Naive thymus-derived CD8-positive, alpha-beta T cell (primary cell): ENCODE results near the gene ACVR1. TPM values are rescaled to one million over a fixed set of nuclear protein-coding genes. Genes with fewer than 3 reads are reported as not detected.

Experiments used
- ATAC-seq, 2 donors: fragments of 150-1000 bp; cut with Tn5 transposase in 1 of 2; sonication (Bioruptor Pico), chemical (Tn5 transposase) in 1 of 2; 1 replicate in 1 of 2; 2 replicates in 1 of 2; pipeline ENCODE4 v1.10.0; 2021; ENCODE audit warnings: mild to moderate bottlenecking in 2 of 2, moderate library complexity in 2 of 2
- POLR2A ChIA-PET: fragments of 350-600 bp; sonication (Branson Sonifier 250); formaldehyde crosslinking; loops from one replicate; lab custom pipeline; 2021; ENCODE audit warnings: antibody characterized with exemption; lab: Charles Lee
- DNase-seq, 10 donors: peaks; one replicate each; pipeline versions ENCODE4 v3.0.0 to v3.0.0-alpha.2; 2020 to 2022
- H3K27ac Mint-ChIP-seq, 10 donors: one replicate each; pipeline ENCODE4 v1.8.0; 2020 to 2022; ENCODE audit warnings: mild to moderate bottlenecking in 10 of 10, mixed read lengths in 10 of 10, moderate library complexity in 4 of 10, inconsistent platforms in 1 of 10
- H3K27me3 Mint-ChIP-seq, 5 donors: one replicate each; pipeline ENCODE4 v1.8.0; 2021 to 2022; ENCODE audit warnings: mixed read lengths in 5 of 5
- H3K36me3 Mint-ChIP-seq, 3 donors: one replicate each; pipeline ENCODE4 v1.8.0; 2020 to 2022; ENCODE audit warnings: mixed read lengths in 3 of 3, mild to moderate bottlenecking in 2 of 3, inconsistent platforms in 1 of 3
- H3K4me1 Mint-ChIP-seq, 4 donors: one replicate each; pipeline ENCODE4 v1.8.0; 2021 to 2022; ENCODE audit warnings: mixed read lengths in 4 of 4
- H3K4me3 Mint-ChIP-seq, 10 donors: one replicate each; pipeline ENCODE4 v1.8.0; 2020 to 2022; ENCODE audit warnings: mild to moderate bottlenecking in 10 of 10, mixed read lengths in 10 of 10, moderate library complexity in 6 of 10, inconsistent platforms in 1 of 10
- H3K9me3 Mint-ChIP-seq, 9 donors: one replicate each; pipeline ENCODE4 v1.8.0; 2020 to 2022; ENCODE audit warnings: mixed read lengths in 9 of 9, mild to moderate bottlenecking in 3 of 9, inconsistent platforms in 1 of 9, moderate library complexity in 1 of 9
- polyA plus RNA-seq, 3 donors: library from polyadenylated mRNA; unstranded; fragments of 300-500 nt; fragmentation: Illumina TruSeq; gene quantifications; one replicate each; pipeline ENCODE4 v1.2.3, GENCODE V29; 2021
- total RNA-seq, 8 experiments: library from RNA in 2 of 8; stranded (reverse) in 2 of 8; gene quantifications; one replicate each; pipeline ENCODE4 v1.2.3 and lab custom pipeline; 2021 to 2026

The ACVR1 gene
- total and polyA plus RNA-seq, 5 experiments from 2014 or later = 2.6 to 14.5 (median 4.3) TPM

- H3K27me3 Mint-ChIP-seq = peaks cover 0 to 2% (median 0%) of the 10 kb centered on the region in 5 donors
- ATAC-seq (no peak), DNase-seq (no peak)
- H3K36me3 Mint-ChIP-seq = no peaks in the 10 kb centered on the region
- H3K9me3 Mint-ChIP-seq = peaks cover 0 to 5% (median 0%) of the 10 kb centered on the region in 9 donors
- H3K27ac Mint-ChIP-seq = no peak overlapping the region
- no peak overlapping the region for H3K4me3 Mint-ChIP-seq
- POLR2A ChIA-PET = interaction anchor here (0.6 kb wide), 1 partner anchor 17 kb away, joined by 4 read pairs; no protein-coding TSS in a partner anchor
- H3K4me1 Mint-ChIP-seq = peaks cover 20 to 39% (median 37%) of the 10 kb centered on the region in 4 donors
Measured at GRCh38 chr2:157902692-157903091, 26.6 kb upstream of the ACVR1 start.

GRCh38 chr2:157901325-157901724 is 25.2 kb upstream of the ACVR1 start:
- POLR2A ChIA-PET = no interaction called here
- H3K4me3 Mint-ChIP-seq = no peak overlapping the region
- no peaks in the 10 kb centered on the region for H3K36me3 Mint-ChIP-seq
- H3K9me3 Mint-ChIP-seq = peaks cover 0 to 9% (median 0%) of the 10 kb centered on the region in 9 donors
- peak overlapping the region in 6 of 10 donors; percentile 0 to 99 (median 10) for H3K27ac Mint-ChIP-seq
- DNase-seq (no peak), ATAC-seq (peak in 1 of 2 donors; percentile 31)
- peaks cover 27 to 53% (median 51%) of the 10 kb centered on the region in 4 donors for H3K4me1 Mint-ChIP-seq
- H3K27me3 Mint-ChIP-seq = no peaks in the 10 kb centered on the region

GRCh38 chr2:157900684-157901083 is 24.6 kb upstream of the ACVR1 start:
- POLR2A ChIA-PET = interaction anchor here (0.5 kb wide), 1 partner anchor 85 kb away, joined by 3 read pairs; no protein-coding TSS in a partner anchor
- Mint-ChIP-seq H3K27me3 (no peaks in the 10 kb centered on the region), H3K27ac (peak overlapping the region in 4 of 10 donors; percentile 2 to 99 (median 98)), H3K36me3 (no peaks in the 10 kb centered on the region), H3K4me1 (peaks cover 29 to 57% (median 56%) of the 10 kb centered on the region in 4 donors), H3K4me3 (peak overlapping the region in 4 of 10 donors; percentile 13 to 55 (median 31)), H3K9me3 (peaks cover 0 to 9% (median 0%) of the 10 kb centered on the region in 9 donors)
- ATAC-seq (no peak), DNase-seq (no peak)

GRCh38 chr2:157900203-157900602 is 24.1 kb upstream of the ACVR1 start:
- Mint-ChIP-seq H3K4me1 (peaks cover 29 to 62% (median 58%) of the 10 kb centered on the region in 4 donors), H3K4me3 (peak overlapping the region in 9 of 10 donors; percentile 13 to 55 (median 30)), H3K27me3 (no peaks in the 10 kb centered on the region), H3K9me3 (peaks cover 0 to 9% (median 0%) of the 10 kb centered on the region in 9 donors), H3K27ac (peak overlapping the region in 8 of 10 donors; percentile 2 to 99 (median 78)), H3K36me3 (no peaks in the 10 kb centered on the region)
- no peak for ATAC-seq
- POLR2A ChIA-PET = interaction anchor here (0.5 kb wide), 1 partner anchor 84 kb away, joined by 3 read pairs; no protein-coding TSS in a partner anchor
- no peak for DNase-seq

DNA sequence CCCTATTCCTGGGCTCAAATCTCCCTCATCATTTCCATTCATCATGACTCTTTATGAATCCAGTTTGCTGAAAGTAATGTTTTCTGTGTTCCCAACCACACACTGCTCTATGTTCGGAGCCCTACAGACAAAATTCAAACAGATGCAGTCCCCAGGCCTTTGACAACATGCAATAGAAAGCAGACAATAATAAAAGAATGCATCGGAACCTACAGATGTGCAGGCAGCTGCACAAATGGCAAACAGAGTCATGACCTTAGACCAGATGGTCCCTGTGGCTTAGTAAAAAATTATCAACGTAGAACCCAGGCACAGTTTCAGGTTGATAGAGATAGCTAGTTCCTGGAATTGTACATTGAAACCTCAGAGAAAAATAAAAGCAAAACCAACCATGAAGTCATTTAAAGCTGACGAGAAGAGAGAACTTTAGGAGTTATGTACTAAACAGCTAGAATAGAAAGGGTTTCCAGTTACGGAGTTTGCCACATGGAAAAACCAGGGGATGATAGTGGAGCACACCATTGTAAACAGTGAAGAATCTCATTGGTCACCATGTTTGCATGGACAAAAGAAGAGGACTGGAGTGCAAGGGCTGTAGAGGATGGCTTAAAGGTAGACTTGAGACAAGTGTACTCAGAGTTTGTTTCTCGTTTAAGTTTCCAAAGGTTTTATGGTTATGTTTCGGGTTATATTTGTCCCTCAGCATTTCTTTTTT is 23.2 kb upstream of the ACVR1 start:
- peak overlapping the region in 9 of 10 donors; percentile 20 to 92 (median 56) for H3K4me3 Mint-ChIP-seq
- ATAC-seq = no peak
- peaks cover 0 to 9% (median 0%) of the 10 kb centered on the region in 9 donors for H3K9me3 Mint-ChIP-seq
- H3K27me3 Mint-ChIP-seq = no peaks in the 10 kb centered on the region
- no peak for DNase-seq
- POLR2A ChIA-PET = interaction anchor here (1.5 to 4.6 kb wide), 2 partner anchors 24 to 27 kb away, joined by 3 to 47 read pairs; partner anchors contain the start of gene ACVR1
- H3K27ac Mint-ChIP-seq = peak overlapping the region; percentile 23 to 99 (median 96)
- H3K4me1 Mint-ChIP-seq = peaks cover 30 to 64% (median 59%) of the 10 kb centered on the region in 4 donors
- H3K36me3 Mint-ChIP-seq = no peaks in the 10 kb centered on the region

DNA sequence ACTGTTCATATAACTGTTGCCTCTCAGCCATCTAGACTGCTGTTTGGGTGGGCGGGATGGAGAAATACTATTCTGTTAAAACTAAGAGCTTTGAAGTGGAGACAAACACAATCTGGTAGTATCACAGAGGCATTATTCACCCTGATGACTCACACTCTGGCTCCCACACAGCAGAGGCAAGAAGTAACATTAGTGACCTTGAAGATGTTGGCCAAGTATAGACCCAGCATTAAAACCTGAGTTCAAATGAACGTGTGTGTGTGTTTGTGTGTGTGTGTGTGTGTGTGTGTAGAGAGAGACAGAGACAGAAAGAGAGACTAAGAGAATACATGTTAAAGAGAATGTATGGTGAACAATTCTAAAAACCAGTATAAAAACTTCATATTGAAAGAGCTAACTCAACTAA is 22.5 kb upstream of the ACVR1 start:
- DNase-seq = peak in 3 of 10 donors; percentile 23 to 35 (median 26)

GRCh38 chr2:157897106-157897971 is 21.2 kb upstream of the ACVR1 start:
- Mint-ChIP-seq H3K4me1 (peaks cover 33 to 75% (median 67%) of the 10 kb centered on the region in 4 donors), H3K27me3 (no peaks in the 10 kb centered on the region), H3K9me3 (peaks cover 0 to 9% (median 0%) of the 10 kb centered on the region in 9 donors), H3K4me3 (peak overlapping the region; percentile 72 to 92 (median 89)), H3K27ac (peak overlapping the region; percentile 84 to 99 (median 98)), H3K36me3 (no peaks in the 10 kb centered on the region)
- ATAC-seq = peak; percentile 69 to 74
- POLR2A ChIA-PET = interaction anchor here (0.6 to 4.6 kb wide), 4 partner anchors 22 to 1151 kb away, joined by 3 to 47 read pairs (median 6); partner anchors contain the start of gene ACVR1
- peak in 7 of 10 donors; percentile 13 to 71 (median 56) for DNase-seq

More for the DNA sequence above, 22.5 kb upstream of the ACVR1 start:
- peak; percentile 37 to 74 for ATAC-seq
- Mint-ChIP-seq H3K4me3 (peak overlapping the region; percentile 61 to 92 (median 88)), H3K9me3 (peaks cover 0 to 9% (median 0%) of the 10 kb centered on the region in 9 donors), H3K4me1 (peaks cover 31 to 69% (median 61%) of the 10 kb centered on the region in 4 donors), H3K27me3 (no peaks in the 10 kb centered on the region), H3K27ac (peak overlapping the region; percentile 84 to 99 (median 98)), H3K36me3 (no peaks in the 10 kb centered on the region)
- POLR2A ChIA-PET = interaction anchor here (0.6 to 4.6 kb wide), 3 partner anchors 8 to 26 kb away, joined by 3 to 47 read pairs (median 5); partner anchors contain the start of gene ACVR1

DNA sequence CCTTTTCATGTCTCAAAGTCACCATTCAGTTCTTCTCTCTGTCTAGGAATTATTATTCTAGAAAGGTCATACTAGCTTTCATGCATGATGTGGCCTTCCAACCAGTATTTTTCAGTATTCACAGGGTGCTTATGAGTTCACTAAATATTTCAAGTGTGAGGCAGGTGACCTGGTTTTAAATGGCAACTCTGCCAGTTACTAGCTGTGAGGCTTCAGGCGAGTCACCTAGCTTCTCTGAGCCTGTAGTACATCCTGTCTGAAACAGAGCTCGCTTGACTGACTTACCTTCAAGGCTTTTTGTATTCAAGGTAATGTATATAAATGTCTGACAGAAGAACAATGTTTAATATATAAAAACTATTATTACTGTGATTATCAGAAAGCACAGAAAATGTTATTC is 19.4 kb upstream of the ACVR1 start:
- Mint-ChIP-seq H3K4me1 (peaks cover 40 to 80% (median 74%) of the 10 kb centered on the region in 4 donors), H3K27ac (peak overlapping the region in 4 of 10 donors; percentile 47 to 96 (median 80)), H3K36me3 (no peaks in the 10 kb centered on the region), H3K4me3 (no peak overlapping the region), H3K27me3 (no peaks in the 10 kb centered on the region), H3K9me3 (peaks cover 0 to 9% (median 0%) of the 10 kb centered on the region in 9 donors)
- DNase-seq (no peak), ATAC-seq (no peak)
- POLR2A ChIA-PET = interaction anchor here (4.6 kb wide), 1 partner anchor 20 kb away, joined by 47 read pairs; the partner anchor contains the start of gene ACVR1

DNA sequence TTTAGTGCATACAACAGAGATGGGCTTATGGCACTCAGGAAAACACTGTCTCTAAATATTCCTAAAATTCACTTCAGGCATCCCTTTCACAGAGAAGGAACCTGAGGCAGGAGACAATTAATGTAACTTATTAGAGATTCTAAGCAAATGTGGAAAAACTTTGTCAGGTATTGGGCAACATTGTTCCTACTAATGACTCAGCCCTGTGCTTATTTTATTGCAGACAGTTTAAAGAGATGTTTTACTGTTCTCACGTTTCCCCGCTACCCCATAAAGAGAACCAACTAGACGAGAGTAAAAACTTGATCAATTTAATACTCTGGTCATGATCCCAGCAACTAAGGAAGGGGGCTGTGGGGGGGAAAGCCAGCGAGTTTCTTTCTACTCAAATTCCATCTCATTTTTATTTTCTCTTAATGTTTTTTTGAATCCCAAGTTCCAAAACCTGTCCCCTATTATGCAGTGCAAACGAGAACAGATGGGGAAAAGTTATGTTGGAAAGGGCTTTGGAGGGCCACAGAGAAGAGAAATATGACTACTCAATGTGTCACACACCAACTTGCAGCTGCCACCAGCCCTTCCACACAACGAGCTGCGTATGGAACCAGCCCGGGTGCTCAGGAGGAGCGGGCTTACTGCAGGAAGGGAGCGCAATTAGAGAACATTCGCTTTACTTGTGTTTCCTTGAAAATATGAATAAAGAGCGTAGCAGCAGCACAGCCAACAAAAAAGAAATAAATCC is 18.7 kb upstream of the ACVR1 start:
- Mint-ChIP-seq H3K36me3 (no peaks in the 10 kb centered on the region), H3K27ac (peak overlapping the region in 4 of 10 donors; percentile 47 to 96 (median 69))
- POLR2A ChIA-PET = interaction anchor here (4.6 kb wide), 1 partner anchor 20 kb away, joined by 47 read pairs; the partner anchor contains the start of gene ACVR1

DNA sequence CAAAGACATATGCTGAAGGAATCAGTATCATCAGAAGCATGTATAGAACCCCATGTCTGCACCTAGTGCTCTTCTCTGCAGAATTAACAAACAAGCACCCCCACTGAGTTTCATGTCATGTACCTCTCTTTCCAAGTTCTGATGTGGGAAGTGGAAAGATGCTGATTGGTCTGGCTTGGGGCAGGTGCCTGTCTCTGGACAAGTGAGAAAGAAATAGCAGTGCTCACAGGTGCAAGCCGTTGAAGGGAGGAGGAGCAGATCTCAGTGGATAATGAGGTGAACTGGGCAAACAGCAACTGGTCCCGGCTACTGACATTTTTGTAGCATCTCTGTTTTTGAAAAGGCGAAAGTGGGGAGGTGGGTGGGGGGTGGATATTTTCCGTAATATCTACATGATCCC is 17.5 kb upstream of the ACVR1 start:
- POLR2A ChIA-PET = interaction anchor here (2.4 kb wide), 1 partner anchor 18 kb away, joined by 11 read pairs; the partner anchor contains the start of gene ACVR1
- H3K36me3 Mint-ChIP-seq = no peaks in the 10 kb centered on the region
- peaks cover 0 to 9% (median 0%) of the 10 kb centered on the region in 9 donors for H3K9me3 Mint-ChIP-seq
- no peak overlapping the region for H3K4me3 Mint-ChIP-seq
- no peak for ATAC-seq
- H3K4me1 Mint-ChIP-seq = peaks cover 29 to 61% (median 54%) of the 10 kb centered on the region in 4 donors
- H3K27me3 Mint-ChIP-seq = peaks cover 0 to 2% (median 0%) of the 10 kb centered on the region in 5 donors
- no peak for DNase-seq
- peak overlapping the region in 5 of 10 donors; percentile 29 to 68 (median 33) for H3K27ac Mint-ChIP-seq

More for the DNA sequence above, 18.7 kb upstream of the ACVR1 start:
- Mint-ChIP-seq H3K27me3 (peaks cover 0 to under 1% (median 0%) of the 10 kb centered on the region in 5 donors), H3K9me3 (peaks cover 0 to 9% (median 0%) of the 10 kb centered on the region in 9 donors), H3K4me3 (no peak overlapping the region), H3K4me1 (peaks cover 35 to 73% (median 67%) of the 10 kb centered on the region in 4 donors)
- ATAC-seq = no peak
- DNase-seq = no peak

DNA sequence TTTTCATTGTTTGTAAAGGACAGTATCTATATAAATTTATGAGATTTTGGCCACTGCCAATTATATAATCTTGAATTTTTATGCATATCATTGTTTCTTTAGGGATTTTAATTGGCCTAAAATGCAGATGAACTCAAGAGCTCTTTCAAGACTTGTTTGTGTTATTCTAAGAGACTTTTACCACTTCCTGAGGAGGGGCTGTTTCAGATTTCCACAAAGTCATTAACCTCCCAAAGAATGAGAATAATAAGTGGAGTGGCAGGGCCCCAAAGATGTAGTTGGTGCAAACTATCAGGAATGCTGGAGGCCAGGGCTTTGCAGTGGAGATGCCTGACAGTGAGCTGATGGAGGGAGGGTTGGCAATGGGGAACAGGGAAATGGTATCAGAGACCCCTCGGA is 15.5 kb upstream of the ACVR1 start:
- POLR2A ChIA-PET = interaction anchor here (0.6 to 2.4 kb wide), 5 partner anchors 9 to 474 kb away, joined by 3 to 11 read pairs (median 3); partner anchors contain the start of gene ACVR1
- Mint-ChIP-seq H3K36me3 (no peaks in the 10 kb centered on the region), H3K4me1 (peaks cover 21 to 41% (median 35%) of the 10 kb centered on the region in 4 donors), H3K4me3 (peak overlapping the region in 9 of 10 donors; percentile 3 to 82 (median 71)), H3K27ac (peak overlapping the region in 9 of 10 donors; percentile 50 to 85 (median 81)), H3K9me3 (no peaks in the 10 kb centered on the region), H3K27me3 (peaks cover 0 to 4% (median 1%) of the 10 kb centered on the region in 5 donors)
- ATAC-seq = no peak
- DNase-seq = no peak
